ENCODE results near the gene ALPP.
"Not testable (repeated sequence)": the region's sequence is repeated elsewhere in the genome, so short reads cannot be mapped to it uniquely, and the experiment has no call there.

The ALPP gene

DNA sequence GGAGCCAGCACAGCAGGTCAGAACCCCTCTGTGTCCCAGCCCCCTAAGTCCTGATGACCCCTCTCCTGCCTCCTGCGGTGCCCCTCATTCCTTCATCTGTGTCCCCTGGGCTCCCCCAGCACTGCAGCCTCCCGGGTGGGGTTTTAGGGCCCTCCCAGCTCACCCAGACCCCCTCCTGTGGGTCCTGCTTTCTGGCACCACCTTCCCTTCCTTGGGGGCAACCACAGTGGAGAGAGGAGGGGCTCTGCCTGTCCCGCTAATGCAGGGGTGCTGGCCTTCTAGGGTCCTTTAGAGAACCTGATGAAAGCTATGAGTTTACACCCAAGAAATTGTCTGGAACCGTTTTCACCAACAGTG lies 42.7 kb upstream of the ALPP start:
- H3K4me3 ChIP-seq (ENCODE audit: low read length): no peak overlapping the region
- no peaks in the 10 kb centered on the region for H3K9me3 ChIP-seq (ENCODE audit: control insufficient read depth, low read length)
- no peaks in the 10 kb centered on the region for H3K36me3 ChIP-seq (ENCODE audit: control insufficient read depth, insufficient read depth, low read length)
- no peaks in the 10 kb centered on the region for H3K4me1 ChIP-seq (ENCODE audit: control insufficient read depth, insufficient read depth, low read length)
- no peaks in the 10 kb centered on the region for H3K27me3 ChIP-seq (ENCODE audit: control insufficient read depth, insufficient read depth, low read length)
- H3K9ac ChIP-seq (ENCODE audit: low read length): no peak overlapping the region

DNA sequence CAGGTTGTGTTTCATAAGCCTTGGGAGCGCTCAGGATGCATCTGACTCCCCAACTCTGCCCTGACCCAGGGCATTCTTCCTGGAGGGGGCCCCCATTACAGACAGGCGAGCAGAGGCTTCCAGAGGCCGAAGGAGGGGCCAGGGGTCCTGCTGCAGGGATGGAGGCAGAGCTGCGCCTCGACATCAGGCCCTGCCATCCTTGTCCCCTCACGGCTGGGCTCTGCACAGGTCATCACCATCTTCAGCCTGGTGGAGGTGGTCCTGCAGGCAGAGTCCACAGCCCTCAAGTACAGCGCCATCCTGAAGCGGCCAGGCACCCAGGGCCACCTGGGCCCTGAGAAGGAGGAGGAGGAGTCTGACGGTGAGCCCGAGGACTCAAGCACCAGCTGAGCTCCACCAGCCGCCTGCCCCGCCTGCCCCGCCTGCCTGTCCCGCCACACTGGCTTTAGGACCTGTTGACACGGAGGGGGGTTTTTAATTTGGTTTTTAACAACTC lies 42.3 kb upstream of the ALPP start:
- Histone ChIP-seq H3K4me1 (ENCODE audit: control insufficient read depth, insufficient read depth, low read length) (no peaks in the 10 kb centered on the region), H3K27me3 (ENCODE audit: control insufficient read depth, insufficient read depth, low read length) (no peaks in the 10 kb centered on the region), H3K36me3 (ENCODE audit: control insufficient read depth, insufficient read depth, low read length) (no peaks in the 10 kb centered on the region), H3K9me3 (ENCODE audit: control insufficient read depth, low read length) (no peaks in the 10 kb centered on the region), H3K9ac (ENCODE audit: low read length) (no peak overlapping the region), H3K4me3 (ENCODE audit: low read length) (no peak overlapping the region)

DNA sequence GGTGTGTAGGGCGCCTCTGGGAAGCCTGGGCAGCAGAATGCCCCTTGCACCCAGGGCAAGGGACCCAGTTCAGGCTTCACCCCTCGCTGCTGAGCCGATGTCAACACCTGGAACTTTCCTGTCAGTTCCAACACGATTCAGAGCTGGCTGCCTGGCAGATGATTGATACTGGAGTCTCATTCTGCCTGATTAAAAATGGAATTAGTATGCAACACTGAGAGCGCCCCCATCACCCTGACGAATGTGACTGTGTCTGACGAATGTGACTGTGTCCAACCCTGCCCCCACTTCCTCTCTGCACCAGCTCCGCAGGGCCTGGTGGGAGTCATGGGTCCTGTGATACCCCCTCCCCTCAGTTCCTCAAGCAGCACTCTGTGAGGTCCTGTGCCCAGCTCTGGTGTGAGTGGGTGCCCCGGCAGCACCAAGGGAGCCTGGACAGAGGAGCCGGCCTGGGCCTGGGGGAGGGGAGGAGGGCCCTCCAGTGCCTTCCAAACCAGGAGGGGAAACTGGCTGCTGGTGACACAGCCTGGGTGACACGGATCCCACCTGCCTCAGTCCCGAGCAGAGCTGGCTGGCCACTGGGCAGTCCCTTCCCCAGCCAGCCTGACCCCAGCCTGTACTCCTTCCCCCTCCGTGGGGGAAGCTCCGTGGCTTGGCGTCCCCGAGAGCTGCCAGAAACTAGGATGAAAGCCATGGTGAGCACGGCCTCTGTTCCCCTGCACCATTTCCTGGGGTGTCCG lies 41.4 kb upstream of the ALPP start:
- H3K4me3 ChIP-seq (ENCODE audit: low read length): no peak overlapping the region
- H3K9me3 ChIP-seq (ENCODE audit: control insufficient read depth, low read length): no peaks in the 10 kb centered on the region
- no peaks in the 10 kb centered on the region for H3K36me3 ChIP-seq (ENCODE audit: control insufficient read depth, insufficient read depth, low read length)
- no peak overlapping the region for H3K9ac ChIP-seq (ENCODE audit: low read length)
- no peaks in the 10 kb centered on the region for H3K4me1 ChIP-seq (ENCODE audit: control insufficient read depth, insufficient read depth, low read length)
- H3K27me3 ChIP-seq (ENCODE audit: control insufficient read depth, insufficient read depth, low read length): no peaks in the 10 kb centered on the region

DNA sequence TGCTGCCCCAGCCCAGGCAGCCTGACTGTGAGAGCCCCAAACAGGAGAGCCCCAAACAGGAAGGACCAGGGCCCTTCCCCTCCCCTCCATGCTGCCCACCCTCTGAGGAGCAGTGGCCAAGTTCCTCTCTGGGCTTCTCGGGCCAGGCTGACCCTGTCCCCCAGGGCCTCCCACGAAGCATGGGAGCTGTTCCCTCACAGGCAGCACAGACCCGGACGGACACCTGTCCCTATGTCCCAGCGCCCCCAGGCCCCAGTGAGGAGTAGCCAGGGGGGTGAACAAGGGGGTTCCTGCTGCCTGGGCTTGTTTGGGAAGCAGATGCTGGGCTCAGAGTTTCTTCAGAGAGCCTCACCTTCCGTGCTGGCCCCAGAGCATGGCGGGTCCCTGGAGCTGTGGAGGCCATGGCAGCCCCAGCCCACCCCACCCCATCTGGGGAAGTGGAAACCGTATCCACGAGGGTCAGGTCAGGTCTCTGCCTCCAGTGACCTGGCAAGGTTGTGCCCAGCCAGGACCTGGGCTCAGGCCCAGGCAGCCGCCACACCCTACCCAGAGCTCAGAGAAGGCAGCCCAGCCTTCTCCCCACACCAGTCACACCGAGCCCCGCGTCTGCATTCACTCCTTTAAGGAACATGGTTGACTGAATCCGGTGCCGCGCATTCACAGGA lies 40.3 kb upstream of the ALPP start:
- not testable (repeated sequence) for H3K4me3 ChIP-seq (ENCODE audit: low read length); H3K9me3 ChIP-seq (ENCODE audit: control insufficient read depth, low read length); H3K9ac ChIP-seq (ENCODE audit: low read length); H3K27me3 ChIP-seq (ENCODE audit: control insufficient read depth, insufficient read depth, low read length); H3K36me3 ChIP-seq (ENCODE audit: control insufficient read depth, insufficient read depth, low read length); H3K4me1 ChIP-seq (ENCODE audit: control insufficient read depth, insufficient read depth, low read length)

DNA sequence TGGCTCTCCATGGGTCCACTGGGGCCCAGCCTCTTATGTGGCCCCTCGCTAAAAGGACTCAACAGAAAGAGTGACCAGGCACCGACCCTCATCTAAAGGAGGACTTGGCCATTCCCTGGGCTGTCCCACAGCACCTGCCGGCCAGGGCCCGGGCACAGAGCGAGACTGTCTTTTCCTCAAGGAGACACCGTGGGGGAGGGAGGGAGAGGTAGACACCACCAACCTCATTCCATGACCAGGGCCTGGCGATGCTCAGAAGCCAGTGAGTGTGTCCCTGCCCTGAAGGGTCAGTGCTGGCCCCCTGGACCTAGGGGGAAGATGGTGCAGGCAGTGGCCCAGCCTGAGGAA lies 39.8 kb upstream of the ALPP start:
- no peak overlapping the region for H3K4me3 ChIP-seq (ENCODE audit: low read length)
- no peaks in the 10 kb centered on the region for H3K4me1 ChIP-seq (ENCODE audit: control insufficient read depth, insufficient read depth, low read length)
- H3K36me3 ChIP-seq (ENCODE audit: control insufficient read depth, insufficient read depth, low read length): no peaks in the 10 kb centered on the region
- H3K9ac ChIP-seq (ENCODE audit: low read length): no peak overlapping the region
- H3K27me3 ChIP-seq (ENCODE audit: control insufficient read depth, insufficient read depth, low read length): no peaks in the 10 kb centered on the region
- H3K9me3 ChIP-seq (ENCODE audit: control insufficient read depth, low read length): no peaks in the 10 kb centered on the region

DNA sequence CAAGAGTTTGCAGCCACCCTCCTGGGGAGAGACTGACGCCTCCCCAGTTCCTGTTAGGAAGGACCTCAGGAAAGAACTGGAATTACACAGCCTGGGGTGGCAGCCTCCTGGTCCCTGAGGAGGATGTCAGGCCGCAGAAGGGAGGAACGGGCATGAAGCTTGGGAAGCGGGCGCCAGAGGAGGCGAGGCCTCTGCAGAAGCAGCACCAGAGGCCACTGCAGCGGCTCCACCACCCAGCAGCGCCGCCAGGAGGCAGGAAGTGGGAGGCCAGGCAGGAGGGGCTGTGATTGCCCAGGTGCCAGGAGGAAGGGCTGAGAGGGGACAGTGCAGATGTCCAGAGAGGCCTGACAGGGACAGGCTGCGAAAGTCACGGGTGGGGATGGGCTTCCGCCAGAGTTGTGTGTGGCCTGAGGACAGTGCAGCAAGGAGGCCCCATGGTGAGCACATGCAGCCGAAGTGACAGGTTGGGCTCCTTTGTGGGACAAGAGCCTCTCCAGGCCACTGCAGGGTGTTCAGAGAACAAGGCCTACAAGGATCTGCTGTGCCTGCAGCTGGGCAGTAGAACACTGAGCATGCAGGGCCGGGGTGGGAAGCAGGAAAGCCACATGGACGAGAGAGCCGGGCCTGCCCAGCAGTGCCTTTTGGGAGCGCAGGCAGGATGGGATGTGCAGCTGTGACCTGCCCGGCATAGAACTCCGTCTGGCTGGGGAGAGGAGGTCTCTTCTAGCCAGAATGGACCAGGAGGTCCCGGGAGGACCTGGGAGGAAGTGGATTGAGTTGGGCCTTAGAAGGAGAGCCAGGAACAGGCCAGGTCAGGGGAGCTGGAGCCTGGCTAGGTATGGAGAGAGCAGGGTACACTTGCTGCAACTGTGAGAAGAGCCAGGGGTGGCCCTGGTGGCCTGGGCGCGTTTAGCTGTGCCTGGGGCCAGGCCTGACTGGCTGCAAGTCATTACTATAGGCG lies 39.1 kb upstream of the ALPP start:
- no peaks in the 10 kb centered on the region for H3K4me1 ChIP-seq (ENCODE audit: control insufficient read depth, insufficient read depth, low read length)
- no peaks in the 10 kb centered on the region for H3K27me3 ChIP-seq (ENCODE audit: control insufficient read depth, insufficient read depth, low read length)
- H3K4me3 ChIP-seq (ENCODE audit: low read length): no peak overlapping the region
- no peaks in the 10 kb centered on the region for H3K36me3 ChIP-seq (ENCODE audit: control insufficient read depth, insufficient read depth, low read length)
- H3K9me3 ChIP-seq (ENCODE audit: control insufficient read depth, low read length): no peaks in the 10 kb centered on the region
- no peak overlapping the region for H3K9ac ChIP-seq (ENCODE audit: low read length)

DNA sequence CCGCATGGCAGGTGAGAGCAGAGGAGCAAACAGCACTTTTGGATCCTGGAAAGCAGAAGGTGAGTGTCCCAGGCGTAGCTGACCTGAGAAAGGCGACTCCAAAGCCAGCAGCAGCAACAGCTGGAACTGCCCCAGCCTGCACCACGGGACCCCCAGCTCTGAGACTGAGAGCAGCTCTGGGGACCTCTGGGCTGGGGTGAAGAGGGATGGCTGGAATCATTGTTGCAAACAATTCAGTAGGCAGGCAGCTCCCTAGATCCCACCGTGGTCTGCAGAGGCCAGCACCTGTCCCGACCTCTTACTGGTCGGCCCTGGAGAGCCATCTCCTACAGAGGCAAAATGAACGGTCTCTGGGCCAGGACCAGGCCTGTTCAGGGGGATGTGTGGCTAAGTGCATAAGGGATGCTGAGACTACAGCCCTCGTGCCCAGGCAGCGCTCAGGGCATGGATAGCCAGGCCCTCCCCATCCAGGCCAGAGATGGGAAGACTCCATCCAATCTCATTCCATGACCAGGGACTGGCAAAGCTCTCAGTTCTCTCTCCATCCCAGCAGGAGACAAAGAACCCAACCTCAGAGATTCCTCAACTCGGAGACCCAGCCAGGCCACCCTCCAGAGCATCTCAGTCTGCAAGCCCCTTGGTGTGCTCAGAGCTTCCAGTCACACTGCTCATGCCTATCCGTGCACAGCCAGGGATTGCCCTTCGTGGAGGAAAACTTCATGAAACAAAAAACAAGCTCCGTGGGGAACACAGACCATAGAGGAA lies 38.2 kb upstream of the ALPP start:
- no peak overlapping the region for H3K9ac ChIP-seq (ENCODE audit: low read length)
- no peak overlapping the region for H3K4me3 ChIP-seq (ENCODE audit: low read length)
- H3K27me3 ChIP-seq (ENCODE audit: control insufficient read depth, insufficient read depth, low read length): no peaks in the 10 kb centered on the region
- H3K36me3 ChIP-seq (ENCODE audit: control insufficient read depth, insufficient read depth, low read length): no peaks in the 10 kb centered on the region
- H3K9me3 ChIP-seq (ENCODE audit: control insufficient read depth, low read length): no peaks in the 10 kb centered on the region
- no peaks in the 10 kb centered on the region for H3K4me1 ChIP-seq (ENCODE audit: control insufficient read depth, insufficient read depth, low read length)

DNA sequence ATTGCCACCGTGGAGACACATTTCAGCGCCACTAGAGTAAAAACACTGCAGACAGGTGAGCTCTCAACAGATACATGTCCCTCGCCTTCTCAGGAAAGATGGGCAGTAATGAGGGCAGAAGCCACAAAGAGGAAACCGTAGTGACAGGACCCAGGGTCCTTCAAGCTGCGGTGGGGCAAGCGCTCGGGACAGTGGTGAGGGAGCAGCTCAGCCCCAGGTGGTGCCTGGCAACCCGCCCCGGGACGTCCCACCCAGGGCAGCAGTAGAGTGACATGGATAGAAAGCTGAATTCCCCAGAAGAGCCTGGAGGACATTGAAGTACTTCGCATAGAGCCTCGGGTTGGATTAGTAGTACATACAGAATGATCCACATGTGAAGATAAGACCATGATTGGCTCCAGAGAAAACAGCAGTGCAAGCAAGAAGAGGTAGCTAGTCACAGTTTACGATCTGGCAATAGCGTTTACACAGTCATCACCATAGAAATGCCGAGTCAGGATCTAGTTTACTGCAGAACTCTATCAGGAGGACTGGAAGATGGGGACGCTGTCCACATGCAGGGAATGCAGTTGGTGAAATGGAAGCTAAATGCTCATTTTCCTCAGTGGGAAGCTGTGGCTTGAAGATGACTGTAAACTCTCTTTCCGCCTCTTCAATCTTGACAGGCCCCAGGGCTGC lies 37.4 kb upstream of the ALPP start:
- Histone ChIP-seq H3K27me3 (ENCODE audit: control insufficient read depth, insufficient read depth, low read length) (no peaks in the 10 kb centered on the region), H3K9ac (ENCODE audit: low read length) (no peak overlapping the region), H3K9me3 (ENCODE audit: control insufficient read depth, low read length) (no peaks in the 10 kb centered on the region), H3K4me3 (ENCODE audit: low read length) (no peak overlapping the region), H3K4me1 (ENCODE audit: control insufficient read depth, insufficient read depth, low read length) (no peaks in the 10 kb centered on the region), H3K36me3 (ENCODE audit: control insufficient read depth, insufficient read depth, low read length) (no peaks in the 10 kb centered on the region)

DNA sequence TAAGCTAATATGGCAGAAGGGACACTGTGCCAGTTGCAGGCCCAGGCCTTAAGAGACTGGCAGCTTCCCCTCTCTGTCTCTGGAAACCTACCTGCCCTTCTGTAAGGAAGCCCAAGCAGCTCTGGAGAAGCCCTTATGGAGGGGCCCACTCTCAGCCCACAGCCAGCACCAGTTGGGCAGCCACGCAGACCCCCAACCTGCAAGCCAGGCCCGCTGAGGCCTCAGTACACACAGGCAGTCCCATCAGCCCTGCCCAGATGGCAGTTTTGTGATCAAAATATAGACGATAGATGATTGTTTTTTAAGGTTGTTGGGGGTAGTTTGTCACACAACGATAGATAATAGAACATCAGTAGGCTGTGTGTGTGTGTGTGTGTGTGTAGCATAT lies 36.8 kb upstream of the ALPP start:
- H3K27me3 ChIP-seq (ENCODE audit: control insufficient read depth, insufficient read depth, low read length): no peaks in the 10 kb centered on the region
- no peaks in the 10 kb centered on the region for H3K9me3 ChIP-seq (ENCODE audit: control insufficient read depth, low read length)
- H3K9ac ChIP-seq (ENCODE audit: low read length): no peak overlapping the region
- no peaks in the 10 kb centered on the region for H3K4me1 ChIP-seq (ENCODE audit: control insufficient read depth, insufficient read depth, low read length)
- no peak overlapping the region for H3K4me3 ChIP-seq (ENCODE audit: low read length)
- H3K36me3 ChIP-seq (ENCODE audit: control insufficient read depth, insufficient read depth, low read length): no peaks in the 10 kb centered on the region

DNA sequence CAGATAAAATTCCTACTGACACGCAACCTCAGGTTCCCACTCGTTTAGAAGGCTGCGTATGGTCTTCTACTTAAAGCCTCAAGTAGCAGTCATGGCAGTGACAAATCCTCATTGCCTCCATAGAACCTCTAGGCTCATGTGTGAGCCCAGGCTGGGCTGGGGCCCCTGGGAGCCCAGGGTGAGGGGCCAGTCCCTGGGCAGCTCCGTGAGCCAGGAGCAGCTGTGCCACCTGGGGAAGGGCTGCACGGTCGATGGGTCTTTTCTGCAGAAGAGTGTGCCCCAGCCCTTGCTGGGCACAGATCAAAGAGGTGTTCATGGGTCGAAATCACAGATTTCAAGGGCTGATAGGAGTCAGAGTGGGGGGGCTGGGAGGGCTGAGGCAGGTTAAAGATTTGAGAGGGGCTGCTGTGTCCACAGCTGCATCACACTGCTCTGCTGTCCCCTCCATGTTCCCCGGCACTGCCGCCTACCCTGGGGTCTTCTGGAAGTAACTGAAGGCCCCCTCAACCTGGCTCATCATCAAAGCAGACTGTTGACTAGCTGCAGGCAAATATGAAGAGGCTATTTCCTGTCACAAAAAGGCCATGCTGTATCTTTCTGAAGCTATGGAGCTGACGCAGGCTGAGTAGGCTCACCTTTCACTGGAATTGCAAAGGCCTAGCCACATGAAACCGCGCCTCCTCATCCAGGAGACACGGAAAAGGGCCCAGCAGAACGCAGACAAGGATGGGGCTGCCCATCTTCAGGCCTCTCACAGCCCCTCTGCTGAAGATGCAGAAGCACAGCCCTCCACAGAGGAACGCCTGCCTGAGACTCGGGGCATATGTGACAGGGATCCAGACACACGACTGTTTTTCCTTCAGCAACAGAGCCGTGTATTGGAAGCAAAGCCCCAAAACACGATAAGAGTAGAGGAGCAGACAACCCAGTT lies 35.7 kb upstream of the ALPP start:
- Histone ChIP-seq H3K4me3 (ENCODE audit: low read length) (no peak overlapping the region), H3K27me3 (ENCODE audit: control insufficient read depth, insufficient read depth, low read length) (no peaks in the 10 kb centered on the region), H3K4me1 (ENCODE audit: control insufficient read depth, insufficient read depth, low read length) (no peaks in the 10 kb centered on the region), H3K36me3 (ENCODE audit: control insufficient read depth, insufficient read depth, low read length) (no peaks in the 10 kb centered on the region), H3K9ac (ENCODE audit: low read length) (no peak overlapping the region), H3K9me3 (ENCODE audit: control insufficient read depth, low read length) (no peaks in the 10 kb centered on the region)
